Fibroblast of the aortic adventitia (primary cell): Measurements from ENCODE around the gene TREML2. TPM values are rescaled to one million over a fixed set of nuclear protein-coding genes. Genes with fewer than 3 reads are reported as not detected.

Experiments used
- DNase-seq: peaks from one replicate; pipeline ENCODE4 v3.0.0-alpha.2; 2010; ENCODE audit warnings: low read depth
- H3K4me3 ChIP-seq: 2 replicates; pipeline ENCODE4 v1.5.1; 2011; ENCODE audit warnings: low read depth, mild to moderate bottlenecking, control low read depth, low read length, moderate library complexity
- CTCF ChIP-seq: IDR thresholded peaks from 2 replicates; pipeline ENCODE4 v1.5.1; 2011; ENCODE audit warnings: mild to moderate bottlenecking, low read length, control low read depth, inconsistent platforms; ENCODE audit not compliant: insufficient read depth
- total RNA-seq: library from RNA; depleted of rRNA; stranded (reverse); fragments of >200 nt; gene quantifications from 2 replicates; pipeline ENCODE4 v1.2.3, GENCODE V29; 2012; ENCODE audit warnings: low replicate concordance

TREML2 gene
- total RNA-seq, 1 donor = not detected

- no peak for TF ChIP-seq CTCF
- no peak overlapping the region for H3K4me3 ChIP-seq
Measured at GRCh38 chr6:41156771-41157170, 44.2 kb downstream of the TREML2 start.

GRCh38 chr6:41156001-41156400 lies 44.9 kb downstream of the TREML2 start:
- H3K4me3 ChIP-seq = no peak overlapping the region
- no peak for TF ChIP-seq CTCF
- no peak for DNase-seq

More at GRCh38 chr6:41156771-41157170, 44.2 kb downstream of the TREML2 start:
- DNase-seq = no peak

GRCh38 chr6:41155132-41155805 lies 45.7 kb downstream of the TREML2 start:
- no peak overlapping the region for H3K4me3 ChIP-seq
- peak; percentile 7 for DNase-seq
- TF ChIP-seq CTCF = no peak

- TF ChIP-seq CTCF = no peak
- DNase-seq = no peak
- no peak within 1 kb of the TSS for H3K4me3 ChIP-seq
Measured at GRCh38 chr6:41153992-41154625, 46.8 kb downstream of the TREML2 start, which contains the start of gene TREML1. Gene TREML1, minus strand, starts transcription at chr6:41154347. Its CDS starts 59 bp downstream, at chr6:41154288.

GRCh38 chr6:41153451-41153850 lies 47.5 kb downstream of the TREML2 start:
- DNase-seq = no peak
- no peak overlapping the region for H3K4me3 ChIP-seq
- TF ChIP-seq CTCF = no peak

- no peak for TF ChIP-seq CTCF
- DNase-seq = no peak
- no peak overlapping the region for H3K4me3 ChIP-seq
Measured at GRCh38 chr6:41150671-41151070, 50.3 kb downstream of the TREML2 start.
